Endodermal cell (in vitro differentiated cells): Measurements from ENCODE around the gene MRPS11. TPM values are rescaled to one million over a fixed set of nuclear protein-coding genes. Genes with fewer than 3 reads are reported as not detected.

Experiments
- DNase-seq: peaks from one replicate; pipeline ENCODE4 v3.0.0-alpha.2; 2017
- H3K27ac ChIP-seq: 2 replicates; pipeline ENCODE4 v1.5.1; 2013; ENCODE audit warnings: mild to moderate bottlenecking, low read depth, low read length, moderate library complexity
- H3K27me3 ChIP-seq: 2 replicates; pipeline ENCODE4 v1.6.1; 2013; ENCODE audit warnings: mild to moderate bottlenecking, low read length, moderate library complexity; ENCODE audit not compliant: insufficient read depth, control insufficient read depth, poor library complexity, severe bottlenecking
- H3K36me3 ChIP-seq: 2 replicates; pipeline ENCODE4 v1.7.0; 2013; ENCODE audit warnings: mild to moderate bottlenecking, low read length, moderate library complexity; ENCODE audit not compliant: control insufficient read depth, insufficient read depth
- H3K4me1 ChIP-seq: one replicate; pipeline ENCODE4 v1.7.0; 2013; ENCODE audit warnings: low read length; ENCODE audit not compliant: control insufficient read depth, insufficient read depth
- H3K4me3 ChIP-seq: 2 replicates; pipeline ENCODE4 v1.5.1; 2013; ENCODE audit warnings: mild to moderate bottlenecking, low read length, moderate library complexity
- H3K9ac ChIP-seq: 2 replicates; pipeline ENCODE4 v1.6.1; 2013; ENCODE audit warnings: mild to moderate bottlenecking, low read length, moderate library complexity; ENCODE audit not compliant: poor library complexity, severe bottlenecking; ENCODE audit errors: extremely low read depth
- H3K9me3 ChIP-seq: 2 replicates; pipeline ENCODE4 v1.6.1; 2013; ENCODE audit warnings: mild to moderate bottlenecking, low read length, moderate library complexity; ENCODE audit not compliant: control insufficient read depth
- H3K27ac Mint-ChIP-seq: 2 replicates; pipeline ENCODE4 v1.8.0; 2020; ENCODE audit warnings: mixed read lengths
- H3K27me3 Mint-ChIP-seq: 2 replicates; pipeline ENCODE4 v1.8.0; 2021; ENCODE audit warnings: mild to moderate bottlenecking, mixed read lengths; ENCODE audit not compliant: insufficient read depth
- H3K36me3 Mint-ChIP-seq: 2 replicates; pipeline ENCODE4 v1.8.0; 2020; ENCODE audit warnings: low read depth, mixed read lengths
- H3K4me1 Mint-ChIP-seq: 2 replicates; pipeline ENCODE4 v1.8.0; 2020; ENCODE audit warnings: mixed read lengths
- H3K4me3 Mint-ChIP-seq: 2 replicates; pipeline ENCODE4 v1.8.0; 2020; ENCODE audit warnings: mild to moderate bottlenecking, moderate library complexity, mixed read lengths
- H3K9me3 Mint-ChIP-seq: 2 replicates; pipeline ENCODE4 v1.8.0; 2020; ENCODE audit warnings: mild to moderate bottlenecking, mixed read lengths
- CTCF ChIP-seq: fragments of 200-600 bp; sonication (generic); conservative IDR thresholded peaks from 2 replicates; pipeline ENCODE4 v1.5.0; 2021; ENCODE audit warnings: antibody characterized with exemption, mild to moderate bottlenecking
- WGBS, 2 experiments: methylation state at CpG; one replicate each; pipeline versions ENCODE4 v1.1.5 to v1.1.7; 2013; ENCODE audit warnings: missing lambda C conversion rate in 2 of 2, mixed read lengths in 1 of 2; ENCODE audit not compliant: insufficient coverage in 1 of 2, insufficient read length in 1 of 2; 5-methylcytosine and 5-hydroxymethylcytosine counted together
- total RNA-seq, 2 donors: library from RNA; stranded (reverse); fragmentation: NEBNext Ultra II Directional in 1 of 2; extraction: Animal tissue kit (Norgen Biotek cat#: 25700) in 1 of 2; gene quantifications; 2 replicates in 1 of 2; 3 replicates in 1 of 2; pipeline ENCODE4 v1.2.1, GENCODE V29; 2021

The MRPS11 gene
- total RNA-seq, 2 donors from 2014 or later, result 44.8 to 49.0 TPM

GRCh38 chr15:88529021-88529630 is 61.6 kb downstream of the MRPS11 start:
- H3K27me3 ChIP-seq, result no peaks in the 10 kb centered on the region
- no peak for DNase-seq
- 96 to 100% methylated on average over 1 of the region's 1 CpG for WGBS, 2 experiments
- H3K9ac ChIP-seq, result no peak overlapping the region
- peaks cover 10% of the 10 kb centered on the region for H3K4me1 Mint-ChIP-seq
- peaks cover 21% of the 10 kb centered on the region for H3K9me3 Mint-ChIP-seq
- no peaks in the 10 kb centered on the region for H3K4me1 ChIP-seq
- no peak for TF ChIP-seq CTCF
- no peaks in the 10 kb centered on the region for H3K36me3 ChIP-seq
- H3K4me3 Mint-ChIP-seq, result no peak overlapping the region
- H3K27ac ChIP-seq, result no peak overlapping the region
- H3K36me3 Mint-ChIP-seq, result peaks cover 29% of the 10 kb centered on the region
- no peaks in the 10 kb centered on the region for H3K27me3 Mint-ChIP-seq
- H3K4me3 ChIP-seq, result no peak overlapping the region
- peaks cover 16% of the 10 kb centered on the region for H3K9me3 ChIP-seq
- no peak overlapping the region for H3K27ac Mint-ChIP-seq

Other genes starting within 250 kb of the MRPS11 start
- under 1 TPM; 0.11 to 0.86 TPM for gene NTRK3, start 211.0 kb upstream of the MRPS11 start, total RNA-seq
- gene MRPL46, start 320 bp upstream of the MRPS11 start, total RNA-seq, result 10 to 100 TPM; 24.5 TPM
- 1 to 10 TPM; 4.4 to 4.8 TPM for gene DET1, start 79.0 kb downstream of the MRPS11 start, total RNA-seq
- 10 to 100 TPM; 64.7 to 76.4 TPM for gene AEN, start 153.6 kb downstream of the MRPS11 start, total RNA-seq
- 10 to 100 TPM in 1 of 2 donors, 1 to 10 TPM in 1; 9.3 to 11.4 TPM for gene ISG20, start 171.3 kb downstream of the MRPS11 start, total RNA-seq